HL-60 (cell line): Measurements from ENCODE around the gene DBN1.

Source experiments
- CTCF ChIP-seq: IDR thresholded peaks from one replicate; pipeline ENCODE4 v1.5.1; 2011; ENCODE audit warnings: low read length, control low read depth, inconsistent platforms; ENCODE audit not compliant: insufficient read depth
- GABPA ChIP-seq: IDR thresholded peaks from 2 replicates; pipeline ENCODE4 v1.6.1; 2012; ENCODE audit warnings: low read depth
- POLR2AphosphoS5 ChIP-seq: IDR thresholded peaks from 2 replicates; pipeline ENCODE4 v1.6.1; 2012; ENCODE audit warnings: low read depth
- TF ChIP-seq, protein P1 (sequence below): IDR thresholded peaks from 2 replicates; pipeline ENCODE4 v1.6.1; 2012; ENCODE audit warnings: low read depth; ENCODE audit not compliant: insufficient replicate concordance

DNA sequence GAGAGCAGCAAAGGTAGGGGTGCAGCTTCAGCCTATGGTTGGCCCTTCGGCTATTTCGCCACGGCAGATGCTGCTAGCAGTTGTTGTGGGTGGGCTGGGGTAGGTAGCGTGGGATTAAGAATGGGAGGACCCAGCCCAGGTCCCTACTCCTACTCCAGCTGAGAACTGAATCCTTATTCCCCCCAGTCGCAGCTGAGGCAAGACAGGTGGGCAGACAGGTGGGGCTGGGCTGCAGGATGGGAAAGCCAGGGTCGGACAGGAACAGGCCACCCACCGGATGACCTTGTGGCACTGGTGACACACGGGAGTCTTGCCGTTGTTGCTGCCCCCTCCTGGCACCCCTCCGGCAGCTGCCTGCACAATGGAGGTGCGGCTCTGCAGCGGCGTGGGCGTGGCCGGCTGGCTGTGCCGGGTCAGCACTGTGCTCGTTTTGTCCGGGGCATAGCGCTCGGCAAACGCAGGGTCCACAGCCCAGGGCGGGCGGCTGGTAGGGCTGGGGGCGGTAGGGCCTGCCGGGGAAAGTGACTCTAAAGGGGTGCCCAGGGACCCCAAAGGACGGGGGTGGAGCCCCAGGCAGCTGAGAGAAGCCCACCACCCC is 15.8 kb upstream of the DBN1 start:
- no peak for TF ChIP-seq CTCF
- no peak for TF ChIP-seq GABPA
- TF ChIP-seq POLR2AphosphoS5 = no peak
- TF ChIP-seq, protein P1, sequence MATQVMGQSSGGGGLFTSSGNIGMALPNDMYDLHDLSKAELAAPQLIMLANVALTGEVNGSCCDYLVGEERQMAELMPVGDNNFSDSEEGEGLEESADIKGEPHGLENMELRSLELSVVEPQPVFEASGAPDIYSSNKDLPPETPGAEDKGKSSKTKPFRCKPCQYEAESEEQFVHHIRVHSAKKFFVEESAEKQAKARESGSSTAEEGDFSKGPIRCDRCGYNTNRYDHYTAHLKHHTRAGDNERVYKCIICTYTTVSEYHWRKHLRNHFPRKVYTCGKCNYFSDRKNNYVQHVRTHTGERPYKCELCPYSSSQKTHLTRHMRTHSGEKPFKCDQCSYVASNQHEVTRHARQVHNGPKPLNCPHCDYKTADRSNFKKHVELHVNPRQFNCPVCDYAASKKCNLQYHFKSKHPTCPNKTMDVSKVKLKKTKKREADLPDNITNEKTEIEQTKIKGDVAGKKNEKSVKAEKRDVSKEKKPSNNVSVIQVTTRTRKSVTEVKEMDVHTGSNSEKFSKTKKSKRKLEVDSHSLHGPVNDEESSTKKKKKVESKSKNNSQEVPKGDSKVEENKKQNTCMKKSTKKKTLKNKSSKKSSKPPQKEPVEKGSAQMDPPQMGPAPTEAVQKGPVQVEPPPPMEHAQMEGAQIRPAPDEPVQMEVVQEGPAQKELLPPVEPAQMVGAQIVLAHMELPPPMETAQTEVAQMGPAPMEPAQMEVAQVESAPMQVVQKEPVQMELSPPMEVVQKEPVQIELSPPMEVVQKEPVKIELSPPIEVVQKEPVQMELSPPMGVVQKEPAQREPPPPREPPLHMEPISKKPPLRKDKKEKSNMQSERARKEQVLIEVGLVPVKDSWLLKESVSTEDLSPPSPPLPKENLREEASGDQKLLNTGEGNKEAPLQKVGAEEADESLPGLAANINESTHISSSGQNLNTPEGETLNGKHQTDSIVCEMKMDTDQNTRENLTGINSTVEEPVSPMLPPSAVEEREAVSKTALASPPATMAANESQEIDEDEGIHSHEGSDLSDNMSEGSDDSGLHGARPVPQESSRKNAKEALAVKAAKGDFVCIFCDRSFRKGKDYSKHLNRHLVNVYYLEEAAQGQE = no peak
